ENCODE data around the gene CATSPERZ.

CATSPERZ gene

GRCh38 chr11:64299847-64300648 lies at the start of gene CATSPERZ:
Gene CATSPERZ (plus strand): TSS chr11:64300358. CDS start chr11:64300411, 53 bp downstream.
- DNase-seq (ENCODE audit: low read depth in 4 of 4, low spot score in 1 of 4), result no peak

DNA sequence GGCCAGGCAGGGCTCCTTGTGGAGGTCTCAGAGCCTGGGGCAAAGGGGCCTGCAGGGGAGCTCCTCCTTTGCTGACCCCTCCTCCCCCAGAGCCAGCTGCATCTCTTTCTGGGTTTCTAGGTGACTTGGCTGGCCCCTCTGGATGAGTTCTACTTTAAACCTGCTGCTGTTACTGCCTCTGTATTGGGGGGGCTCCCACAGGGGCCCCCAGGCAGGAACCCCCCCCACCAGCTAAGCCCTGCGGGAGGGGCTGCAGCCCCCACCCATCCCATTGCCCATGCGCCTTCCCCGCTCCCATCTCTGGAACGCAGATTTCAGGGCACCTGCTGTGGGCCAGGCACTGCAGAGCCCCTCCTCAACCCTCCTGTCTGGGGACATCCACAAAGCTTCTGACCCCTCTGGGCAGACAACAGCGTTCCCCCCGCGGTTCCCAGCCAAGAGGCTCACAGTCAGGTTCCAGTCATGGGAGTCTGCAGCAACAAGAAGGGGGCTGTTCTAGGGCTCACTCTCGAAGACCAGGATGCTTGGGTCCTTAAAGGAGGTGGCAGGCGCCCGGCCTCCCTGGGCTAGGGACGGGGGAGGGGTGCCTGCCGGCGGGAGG lies 49.6 kb upstream of the CATSPERZ start:
- DNase-seq (ENCODE audit: low read depth in 4 of 4, low spot score in 1 of 4), result no peak

- DNase-seq (ENCODE audit: low read depth in 4 of 4, low spot score in 1 of 4), result peak in 1 of 4 experiments; percentile 51
These were observed 49.0 kb upstream of the CATSPERZ start, which contains the start of gene PLCB3 for GRCh38 chr11:64251016-64251752. Gene PLCB3 (plus strand): TSS chr11:64251530. CDS start chr11:64251650, 120 bp downstream.

GRCh38 chr11:64251753-64252002 lies 48.5 kb upstream of the CATSPERZ start:
- DNase-seq (ENCODE audit: low read depth in 4 of 4, low spot score in 1 of 4), result no peak

DNA sequence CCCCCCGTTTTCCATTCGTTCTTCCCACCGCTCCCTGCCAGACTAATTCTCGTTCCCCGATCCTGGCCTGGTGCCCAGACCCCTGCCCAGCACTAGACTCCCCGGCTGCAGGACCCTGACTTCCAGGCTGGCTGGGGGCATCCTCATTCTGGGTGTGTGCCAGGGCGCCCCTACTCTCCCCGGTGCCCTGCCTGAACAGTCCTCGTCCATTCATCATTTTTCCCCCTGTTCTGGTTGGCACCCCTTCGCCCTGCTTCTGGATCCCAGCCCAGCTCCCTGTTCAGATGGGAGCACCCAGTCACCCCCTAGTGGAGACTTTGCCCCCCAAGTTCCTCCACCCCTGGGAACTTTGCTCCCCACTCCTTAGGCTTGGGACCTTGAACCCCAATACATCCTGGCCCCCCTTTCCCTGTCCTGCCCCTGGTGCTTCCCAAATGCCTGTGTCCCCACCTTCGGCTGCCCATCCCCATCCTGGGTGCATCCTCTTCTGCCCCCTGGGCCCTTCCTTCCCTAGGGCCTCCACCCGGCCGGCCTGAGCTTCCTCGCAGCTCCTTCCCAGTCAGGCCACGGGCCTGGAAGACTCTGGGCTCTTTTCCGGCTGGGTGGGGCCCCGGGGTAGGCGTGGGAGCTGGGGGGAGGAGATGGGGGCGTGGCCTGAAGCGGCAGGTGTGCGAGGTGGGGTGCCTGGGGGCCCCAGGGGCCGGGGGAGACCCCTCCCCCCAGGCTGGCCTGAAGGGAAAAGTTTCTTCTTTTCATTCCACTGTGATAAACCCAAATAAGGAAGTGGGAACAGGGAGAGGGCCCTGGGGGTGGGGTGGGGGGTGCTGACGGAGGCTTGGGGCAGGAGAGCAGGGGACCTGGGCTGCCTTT lies 47.9 kb upstream of the CATSPERZ start:
- no peak for DNase-seq (ENCODE audit: low read depth in 4 of 4, low spot score in 1 of 4)

- no peak for DNase-seq (ENCODE audit: low read depth in 4 of 4, low spot score in 1 of 4)
These were observed 47.1 kb upstream of the CATSPERZ start for GRCh38 chr11:64253043-64253442.

- no peak for DNase-seq (ENCODE audit: low read depth in 4 of 4, low spot score in 1 of 4)
These were observed 46.7 kb upstream of the CATSPERZ start for GRCh38 chr11:64253481-64253880.

GRCh38 chr11:64254326-64254725 lies 45.8 kb upstream of the CATSPERZ start:
- DNase-seq (ENCODE audit: low read depth in 4 of 4, low spot score in 1 of 4), result no peak

GRCh38 chr11:64255135-64256128 lies 44.7 kb upstream of the CATSPERZ start:
- no peak for DNase-seq (ENCODE audit: low read depth in 4 of 4, low spot score in 1 of 4)

- no peak for DNase-seq (ENCODE audit: low read depth in 4 of 4, low spot score in 1 of 4)
These were observed 43.9 kb upstream of the CATSPERZ start for GRCh38 chr11:64256300-64256699.

GRCh38 chr11:64258356-64258755 lies 41.8 kb upstream of the CATSPERZ start:
- DNase-seq (ENCODE audit: low read depth in 4 of 4, low spot score in 1 of 4), result no peak

GRCh38 chr11:64258946-64259532 lies 41.1 kb upstream of the CATSPERZ start:
- no peak for DNase-seq (ENCODE audit: low read depth in 4 of 4, low spot score in 1 of 4)

GRCh38 chr11:64259533-64260067 lies 40.6 kb upstream of the CATSPERZ start:
- no peak for DNase-seq (ENCODE audit: low read depth in 4 of 4, low spot score in 1 of 4)

DNA sequence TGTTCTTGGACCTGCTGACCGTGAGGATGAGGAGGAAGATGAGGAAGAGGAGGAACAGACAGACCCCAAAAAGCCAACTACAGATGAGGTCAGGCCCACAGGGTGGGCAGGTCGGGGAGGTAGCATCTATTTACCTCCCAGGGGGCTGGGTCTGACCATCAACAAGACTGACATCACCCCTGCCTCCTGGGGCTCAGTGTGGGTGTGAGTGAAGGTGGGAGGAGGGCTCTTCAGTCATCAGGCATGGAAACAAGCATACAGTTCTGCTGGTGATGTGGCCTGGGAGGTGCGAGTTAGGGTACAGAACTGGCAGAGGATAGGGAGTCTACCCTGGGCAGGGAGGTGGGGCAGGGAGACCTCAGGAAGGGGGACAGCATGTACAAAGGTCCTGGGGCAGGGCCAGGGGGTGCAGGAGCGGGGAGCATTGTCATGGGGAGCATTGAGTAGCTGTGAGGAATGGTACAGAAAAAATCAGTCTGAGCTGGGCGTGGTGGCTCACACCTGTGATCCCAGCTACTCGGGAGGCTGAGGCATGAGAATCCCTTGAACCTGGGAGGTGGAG lies 39.9 kb upstream of the CATSPERZ start:
- no peak for DNase-seq (ENCODE audit: low read depth in 4 of 4, low spot score in 1 of 4)

DNA sequence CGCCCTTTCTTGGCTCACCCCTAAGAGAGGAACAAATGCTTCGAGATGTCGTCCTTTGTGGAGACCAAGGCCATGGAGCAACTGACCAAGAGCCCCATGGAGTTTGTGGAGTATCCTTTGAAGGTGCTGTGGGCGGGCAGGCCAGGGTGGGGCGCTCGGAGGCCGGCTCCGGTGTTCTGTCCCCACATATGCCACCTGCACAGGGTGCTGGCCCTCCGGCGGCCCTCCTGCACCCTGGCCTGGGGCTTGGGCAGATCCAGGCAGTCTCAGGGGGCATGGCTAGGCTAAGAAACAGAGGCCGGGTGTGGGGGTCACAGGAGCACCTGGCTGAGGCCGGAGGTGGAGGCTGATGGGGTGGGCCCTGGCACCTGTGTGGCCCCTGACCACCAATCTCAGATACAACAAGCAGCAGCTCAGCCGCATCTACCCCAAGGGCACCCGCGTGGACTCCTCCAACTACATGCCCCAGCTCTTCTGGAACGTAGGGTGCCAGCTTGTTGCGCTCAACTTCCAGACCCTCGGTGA lies 38.5 kb upstream of the CATSPERZ start:
- DNase-seq (ENCODE audit: low read depth in 4 of 4, low spot score in 1 of 4), result no peak

DNA sequence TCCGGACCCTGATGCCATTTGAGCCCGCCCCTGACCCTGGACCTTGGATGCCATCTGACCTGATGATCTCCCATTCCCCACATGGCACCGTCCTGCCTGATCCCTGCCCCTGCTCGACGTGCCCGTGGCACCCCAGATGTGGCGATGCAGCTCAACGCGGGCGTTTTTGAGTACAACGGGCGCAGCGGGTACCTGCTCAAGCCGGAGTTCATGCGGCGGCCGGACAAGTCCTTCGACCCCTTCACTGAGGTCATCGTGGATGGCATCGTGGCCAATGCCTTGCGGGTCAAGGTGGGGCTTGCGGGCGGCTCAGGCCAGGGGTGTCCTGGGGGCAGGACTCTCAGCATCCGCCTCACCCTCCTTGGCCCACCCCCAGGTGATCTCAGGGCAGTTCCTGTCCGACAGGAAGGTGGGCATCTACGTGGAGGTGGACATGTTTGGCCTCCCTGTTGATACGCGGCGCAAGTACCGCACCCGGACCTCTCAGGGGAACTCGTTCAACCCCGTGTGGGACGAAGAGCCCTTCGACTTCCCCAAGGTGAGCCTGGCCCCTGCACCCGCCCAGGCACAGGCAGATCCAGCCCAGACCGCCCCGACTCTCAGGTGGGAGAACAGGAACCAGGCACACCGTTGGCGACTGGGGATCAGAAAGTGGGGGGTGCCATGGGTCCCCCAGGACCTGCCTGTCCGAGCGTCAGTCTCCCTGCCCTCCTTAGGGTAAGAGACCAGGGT lies 37.7 kb upstream of the CATSPERZ start:
- DNase-seq (ENCODE audit: low read depth in 4 of 4, low spot score in 1 of 4), result no peak

DNA sequence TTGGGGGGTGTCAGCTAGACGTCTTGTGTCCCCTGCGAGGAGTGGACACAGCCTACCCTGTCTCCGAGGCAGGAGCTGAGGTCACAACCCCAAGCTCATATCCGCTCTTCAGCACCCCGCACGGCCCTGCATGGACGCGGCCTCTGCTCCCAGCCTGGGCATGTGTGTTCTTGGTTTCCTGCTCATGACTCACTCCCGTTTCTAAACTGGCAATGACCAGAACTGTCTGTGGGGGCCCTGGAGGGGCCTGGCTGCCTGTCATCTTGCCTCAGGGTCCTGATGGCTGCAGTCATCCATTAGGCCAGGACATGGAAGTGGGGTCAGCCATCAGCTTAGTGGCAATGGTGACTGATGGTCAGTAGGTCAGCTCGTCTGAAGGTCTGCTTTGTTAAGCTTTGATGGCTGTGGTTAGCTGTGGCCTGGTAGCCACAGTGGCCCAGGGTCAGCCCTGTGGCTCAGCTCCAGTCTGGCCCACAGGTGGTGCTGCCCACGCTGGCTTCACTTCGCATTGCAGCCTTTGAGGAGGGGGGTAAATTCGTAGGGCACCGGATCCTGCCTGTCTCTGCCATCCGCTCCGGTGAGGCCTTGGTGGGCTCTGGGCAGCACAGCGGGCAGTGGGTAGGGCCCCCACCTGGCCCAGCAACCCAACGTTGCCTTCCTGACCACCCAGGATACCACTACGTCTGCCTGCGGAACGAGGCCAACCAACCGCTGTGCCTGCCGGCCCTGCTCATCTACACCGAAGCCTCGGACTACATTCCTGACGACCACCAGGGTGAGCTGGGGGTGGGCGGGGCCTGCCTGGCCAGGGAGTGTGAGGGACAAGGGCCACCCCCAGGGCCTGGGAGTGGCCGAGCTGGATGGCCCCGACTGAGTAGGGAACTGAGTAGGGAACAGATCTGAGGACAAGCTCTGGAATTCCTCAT lies 36.9 kb upstream of the CATSPERZ start:
- DNase-seq (ENCODE audit: low read depth in 4 of 4, low spot score in 1 of 4), result no peak
